Right lobe of liver (tissue), 4 donors: ENCODE measurements around the gene FBXL14.

Experiments used
- CTCF ChIP-seq, 4 donors: fragments of 200-600 bp in 3 of 4; fragments of 450-650 bp in 1 of 4; IDR thresholded peaks; one replicate each; pipeline versions ENCODE4 v1.5.1 to v1.8.0; 2016 to 2022; ENCODE audit warnings: antibody characterized with exemption in 4 of 4, mild to moderate bottlenecking in 2 of 4
- POLR2A ChIP-seq: fragments of 450-650 bp; IDR thresholded peaks from one replicate; pipeline ENCODE4 v1.6.1; 2017; ENCODE audit warnings: antibody characterized with exemption, mild to moderate bottlenecking
- donor health status: DM: no; HTN: no; CAD: no.
- donor health status: DM: no; HTN: no; CAD: no.
- donor health status: DM: no; HTN: yes; CAD: no.

GRCh38 chr12:1542599-1542998 is 51.8 kb downstream of the FBXL14 start:
- TF ChIP-seq CTCF (IDR thresholded peaks at IDR 0.05) (no peak), POLR2A (no peak)
